ENCODE data around the gene FOXF1. TPM values are rescaled to one million over a fixed set of nuclear protein-coding genes. Genes with fewer than 3 reads are reported as not detected.

The FOXF1 gene
- total RNA-seq, 1 donor from 2014 or later = 0.69 TPM

DNA sequence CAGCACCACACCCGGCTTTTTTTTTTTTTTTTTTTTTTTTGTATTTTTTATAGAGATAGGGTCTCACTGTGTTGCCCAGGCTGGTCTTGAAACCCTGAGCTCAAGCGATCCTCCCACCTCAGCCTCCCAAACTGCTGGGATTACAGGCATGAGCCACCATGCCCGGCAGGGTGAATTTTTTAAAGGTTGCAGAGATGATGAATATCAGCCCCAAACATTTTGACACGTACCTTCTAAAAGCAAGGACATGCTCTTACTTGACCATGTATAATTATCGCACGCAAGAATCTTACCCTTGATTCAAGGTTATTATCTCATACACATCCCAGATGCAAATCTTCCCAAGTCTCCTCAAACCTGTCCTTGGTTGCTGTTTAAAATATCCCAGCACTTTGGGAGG lies 52.0 kb downstream of the FOXF1 start:
- TF ChIP-seq, protein P1, sequence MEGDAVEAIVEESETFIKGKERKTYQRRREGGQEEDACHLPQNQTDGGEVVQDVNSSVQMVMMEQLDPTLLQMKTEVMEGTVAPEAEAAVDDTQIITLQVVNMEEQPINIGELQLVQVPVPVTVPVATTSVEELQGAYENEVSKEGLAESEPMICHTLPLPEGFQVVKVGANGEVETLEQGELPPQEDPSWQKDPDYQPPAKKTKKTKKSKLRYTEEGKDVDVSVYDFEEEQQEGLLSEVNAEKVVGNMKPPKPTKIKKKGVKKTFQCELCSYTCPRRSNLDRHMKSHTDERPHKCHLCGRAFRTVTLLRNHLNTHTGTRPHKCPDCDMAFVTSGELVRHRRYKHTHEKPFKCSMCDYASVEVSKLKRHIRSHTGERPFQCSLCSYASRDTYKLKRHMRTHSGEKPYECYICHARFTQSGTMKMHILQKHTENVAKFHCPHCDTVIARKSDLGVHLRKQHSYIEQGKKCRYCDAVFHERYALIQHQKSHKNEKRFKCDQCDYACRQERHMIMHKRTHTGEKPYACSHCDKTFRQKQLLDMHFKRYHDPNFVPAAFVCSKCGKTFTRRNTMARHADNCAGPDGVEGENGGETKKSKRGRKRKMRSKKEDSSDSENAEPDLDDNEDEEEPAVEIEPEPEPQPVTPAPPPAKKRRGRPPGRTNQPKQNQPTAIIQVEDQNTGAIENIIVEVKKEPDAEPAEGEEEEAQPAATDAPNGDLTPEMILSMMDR (IDR thresholded peaks at IDR 0.05; ENCODE audit: unreplicated experiment) = no peak
- no peak for DNase-seq (ENCODE audit: low spot score)
- Mint-ChIP-seq H3K4me3 (ENCODE audit: unreplicated experiment) (no peak overlapping the region), H3K27ac (ENCODE audit: unreplicated experiment) (no peak overlapping the region), H3K36me3 (ENCODE audit: low read depth, unreplicated experiment) (no peaks in the 10 kb centered on the region), H3K9me3 (ENCODE audit: unreplicated experiment) (no peaks in the 10 kb centered on the region), H3K27me3 (ENCODE audit: unreplicated experiment) (peaks cover 5% of the 10 kb centered on the region), H3K4me1 (ENCODE audit: unreplicated experiment) (peaks cover 15% of the 10 kb centered on the region)

DNA sequence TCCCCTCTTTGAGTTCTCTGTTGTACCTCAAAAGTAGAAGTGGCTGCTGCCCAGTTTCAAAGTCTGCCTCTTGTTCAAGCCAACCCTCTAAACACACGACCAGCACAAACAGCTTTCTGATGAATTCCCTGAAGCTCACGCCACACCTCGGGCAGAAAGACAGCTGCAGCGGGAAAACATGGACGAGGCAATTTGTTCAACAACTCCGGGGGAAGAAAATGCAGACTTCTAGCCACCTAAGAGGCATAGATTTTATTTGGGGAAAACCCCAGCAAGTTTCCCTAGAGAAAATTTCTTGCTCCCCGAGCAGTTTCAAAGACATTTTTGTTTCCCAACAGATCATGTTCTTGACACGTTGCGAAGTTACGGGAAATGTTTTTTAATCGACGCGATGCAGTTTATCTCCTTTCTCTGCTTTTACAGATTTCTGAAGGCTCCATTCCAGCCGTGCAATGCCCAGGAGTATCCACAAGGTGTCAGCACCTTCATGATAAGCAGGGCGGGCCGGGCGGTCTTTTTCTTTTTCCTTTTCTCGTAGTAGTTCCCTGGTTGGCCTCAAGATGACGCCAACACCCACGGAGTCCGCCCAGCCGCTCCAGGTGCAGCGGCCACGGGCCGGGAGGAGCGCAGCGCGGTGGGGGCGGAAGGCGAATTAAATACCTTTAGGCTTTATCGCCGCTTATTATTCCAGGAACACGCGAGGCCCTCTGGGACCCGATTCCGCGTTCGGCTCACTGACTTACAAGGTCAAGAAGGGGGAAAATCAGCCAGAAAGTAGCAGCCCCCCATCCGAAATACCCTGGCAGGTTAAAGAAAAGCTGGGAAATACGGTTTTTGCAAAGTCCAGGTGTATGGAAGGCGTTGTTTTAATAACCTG lies 53.4 kb downstream of the FOXF1 start:
- H3K4me1 Mint-ChIP-seq (ENCODE audit: unreplicated experiment) = peaks cover 15% of the 10 kb centered on the region
- no peak overlapping the region for H3K27ac Mint-ChIP-seq (ENCODE audit: unreplicated experiment)
- no peaks in the 10 kb centered on the region for H3K9me3 Mint-ChIP-seq (ENCODE audit: unreplicated experiment)
- TF ChIP-seq, protein P1 (IDR thresholded peaks at IDR 0.05; ENCODE audit: unreplicated experiment) = peak; percentile 100
- peak overlapping the region; percentile 56 for H3K4me3 Mint-ChIP-seq (ENCODE audit: unreplicated experiment)
- no peaks in the 10 kb centered on the region for H3K36me3 Mint-ChIP-seq (ENCODE audit: low read depth, unreplicated experiment)
- H3K27me3 Mint-ChIP-seq (ENCODE audit: unreplicated experiment) = peaks cover 5% of the 10 kb centered on the region
- DNase-seq (ENCODE audit: low spot score) = peak; percentile 93

Other genes with a start within 250 kb of the FOXF1 start
- 30.6 TPM for gene MTHFSD, start 44.7 kb downstream of the FOXF1 start, total RNA-seq (ENCODE audit: unreplicated experiment)
- 16.3 TPM for gene FOXC2, start 56.3 kb downstream of the FOXF1 start, total RNA-seq (ENCODE audit: unreplicated experiment)
- 3.4 TPM for gene FOXL1, start 68.0 kb downstream of the FOXF1 start, total RNA-seq (ENCODE audit: unreplicated experiment)

Data from endothelial cell (in vitro differentiated cells).